ENCODE measurements around the gene TMC7.
"Not testable (repeated sequence)": the region's sequence is repeated elsewhere in the genome, so short reads cannot be mapped to it uniquely, and the experiment has no call there.

The TMC7 gene

DNA sequence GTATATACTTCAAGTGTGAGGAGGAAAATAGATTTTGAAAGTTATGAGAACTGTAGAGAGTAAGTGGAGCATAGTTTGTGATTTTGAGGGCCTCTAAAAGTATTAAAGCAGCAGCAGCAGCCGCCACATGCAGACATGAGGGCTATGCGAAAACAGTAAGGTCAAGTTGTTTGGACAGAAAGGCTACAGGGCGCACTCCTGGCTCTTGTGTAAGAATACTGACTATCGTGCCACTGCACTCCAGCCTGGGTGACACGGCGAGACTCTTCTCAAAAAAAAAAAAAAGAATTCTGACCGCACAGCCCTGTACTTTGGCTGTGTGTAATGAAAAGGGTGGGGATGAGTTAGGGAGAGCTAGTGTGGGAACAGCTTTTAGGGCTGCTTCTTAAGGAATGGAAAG lies 10.4 kb downstream of the TMC7 start:
- H3K36me3 ChIP-seq (ENCODE audit: low read length); H3K79me2 ChIP-seq (ENCODE audit: insufficient read depth, low read length); H2AFZ ChIP-seq (ENCODE audit: low read depth, low read length, severe bottlenecking); H3K4me3 ChIP-seq (ENCODE audit: insufficient read depth, low read length, poor library complexity, severe bottlenecking); H3K9ac ChIP-seq (ENCODE audit: low read length); H3K27me3 ChIP-seq (ENCODE audit: low read length); H3K9me3 ChIP-seq (ENCODE audit: insufficient read depth, low read length); H3K9me2 ChIP-seq (replicated peaks; ENCODE audit: insufficient read depth, low read length); H3F3A ChIP-seq (ENCODE audit: insufficient read depth); H3K27ac ChIP-seq (ENCODE audit: low read depth, low read length); H3K4me2 ChIP-seq (ENCODE audit: low read depth, low read length, poor library complexity, severe bottlenecking); H4K20me1 ChIP-seq (ENCODE audit: low read depth, low read length): not testable (repeated sequence)

DNA sequence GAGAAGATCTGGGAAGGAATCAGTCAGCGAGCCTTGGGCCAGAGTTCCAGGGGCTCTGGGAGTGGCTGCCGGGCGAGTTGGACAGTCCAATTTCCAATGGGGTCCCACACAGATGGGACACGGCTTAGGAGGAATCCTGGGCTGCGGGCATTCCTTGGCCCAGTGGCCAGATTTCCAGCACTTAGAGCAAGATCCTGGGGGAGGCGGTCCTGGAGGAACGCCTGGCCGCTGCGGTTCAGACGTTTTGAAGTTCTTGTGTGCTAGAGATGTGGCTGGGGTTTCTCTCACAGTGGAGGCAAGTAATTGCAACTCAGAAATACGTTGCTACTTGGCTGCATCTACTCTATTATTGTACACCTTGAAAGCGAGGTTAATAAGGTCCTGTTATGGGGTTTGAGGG lies 11.7 kb downstream of the TMC7 start:
- not testable (repeated sequence) for H3K9me3 ChIP-seq (ENCODE audit: insufficient read depth, low read length); H4K20me1 ChIP-seq (ENCODE audit: low read depth, low read length); H3K9ac ChIP-seq (ENCODE audit: low read length); H3K36me3 ChIP-seq (ENCODE audit: low read length); H3K27ac ChIP-seq (ENCODE audit: low read depth, low read length); H3K79me2 ChIP-seq (ENCODE audit: insufficient read depth, low read length); H3K4me3 ChIP-seq (ENCODE audit: insufficient read depth, low read length, poor library complexity, severe bottlenecking); H3K4me2 ChIP-seq (ENCODE audit: low read depth, low read length, poor library complexity, severe bottlenecking); H2AFZ ChIP-seq (ENCODE audit: low read depth, low read length, severe bottlenecking); H3F3A ChIP-seq (ENCODE audit: insufficient read depth); H3K27me3 ChIP-seq (ENCODE audit: low read length); H3K9me2 ChIP-seq (replicated peaks; ENCODE audit: insufficient read depth, low read length)

DNA sequence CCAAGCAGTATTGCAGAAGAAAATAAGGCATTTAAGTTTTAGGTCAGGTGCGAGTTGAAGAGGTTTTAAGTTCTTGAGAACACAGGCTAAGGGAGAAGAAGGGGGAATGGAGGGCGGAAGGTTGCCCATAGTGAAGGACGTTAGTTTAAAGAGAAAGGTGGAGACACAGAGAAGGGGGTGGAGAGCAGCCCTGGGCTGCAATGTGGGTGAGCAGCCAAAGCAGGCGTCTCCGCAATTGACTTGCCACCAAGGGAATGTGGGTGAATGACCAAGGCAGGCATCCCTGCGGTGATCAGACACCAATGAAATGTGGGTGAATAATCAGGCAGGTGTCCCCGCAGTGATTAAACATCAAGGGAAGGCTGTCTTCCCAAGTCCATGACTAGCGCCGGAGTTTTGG lies 12.8 kb downstream of the TMC7 start:
- not testable (repeated sequence) for H3K4me2 ChIP-seq (ENCODE audit: low read depth, low read length, poor library complexity, severe bottlenecking); H2AFZ ChIP-seq (ENCODE audit: low read depth, low read length, severe bottlenecking); H3K9me2 ChIP-seq (replicated peaks; ENCODE audit: insufficient read depth, low read length); H3K4me3 ChIP-seq (ENCODE audit: insufficient read depth, low read length, poor library complexity, severe bottlenecking); H3F3A ChIP-seq (ENCODE audit: insufficient read depth); H3K27ac ChIP-seq (ENCODE audit: low read depth, low read length); H3K9ac ChIP-seq (ENCODE audit: low read length); H3K36me3 ChIP-seq (ENCODE audit: low read length); H3K27me3 ChIP-seq (ENCODE audit: low read length); H3K9me3 ChIP-seq (ENCODE audit: insufficient read depth, low read length); H3K79me2 ChIP-seq (ENCODE audit: insufficient read depth, low read length); H4K20me1 ChIP-seq (ENCODE audit: low read depth, low read length)

DNA sequence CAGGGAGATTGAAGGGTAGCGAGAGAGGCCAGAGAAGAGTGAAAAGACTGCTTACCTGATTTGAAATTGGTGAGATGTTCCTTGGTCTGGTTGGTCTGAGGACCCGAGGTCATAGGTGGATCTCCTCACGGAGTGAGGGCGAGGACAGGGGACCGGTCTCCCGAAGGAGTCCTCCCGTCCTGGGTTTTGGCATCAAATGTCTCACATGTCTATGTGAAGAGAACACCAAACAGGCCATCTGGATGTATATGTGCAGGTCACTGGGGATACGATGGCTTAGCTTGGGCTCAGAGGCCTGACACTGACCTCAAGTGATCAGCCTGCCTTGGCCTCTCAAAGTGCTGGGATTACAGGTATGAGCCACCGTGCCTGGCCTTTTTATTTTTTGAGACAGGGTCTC lies 13.3 kb downstream of the TMC7 start:
- not testable (repeated sequence) for H3F3A ChIP-seq (ENCODE audit: insufficient read depth); H3K4me2 ChIP-seq (ENCODE audit: low read depth, low read length, poor library complexity, severe bottlenecking); H3K9me2 ChIP-seq (replicated peaks; ENCODE audit: insufficient read depth, low read length); H3K27me3 ChIP-seq (ENCODE audit: low read length); H2AFZ ChIP-seq (ENCODE audit: low read depth, low read length, severe bottlenecking); H4K20me1 ChIP-seq (ENCODE audit: low read depth, low read length); H3K9me3 ChIP-seq (ENCODE audit: insufficient read depth, low read length); H3K36me3 ChIP-seq (ENCODE audit: low read length); H3K79me2 ChIP-seq (ENCODE audit: insufficient read depth, low read length); H3K4me3 ChIP-seq (ENCODE audit: insufficient read depth, low read length, poor library complexity, severe bottlenecking); H3K9ac ChIP-seq (ENCODE audit: low read length); H3K27ac ChIP-seq (ENCODE audit: low read depth, low read length)

DNA sequence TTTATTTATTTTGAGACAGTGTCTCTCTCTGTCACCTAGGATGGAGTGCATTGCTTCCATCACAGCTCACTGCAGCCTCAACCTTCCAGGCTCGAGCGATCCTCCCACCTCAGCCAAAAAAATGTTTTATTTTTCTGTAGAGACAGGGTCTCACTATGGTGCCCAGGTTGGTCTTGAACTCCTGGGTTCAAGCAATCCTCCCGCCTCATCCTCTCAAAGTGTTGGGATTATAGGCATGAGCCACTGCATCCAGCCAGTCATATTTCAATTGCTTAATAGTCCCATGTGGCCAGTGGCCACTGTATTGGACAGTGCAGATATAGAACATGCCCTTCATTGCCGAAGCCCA lies 15.3 kb downstream of the TMC7 start:
- TF ChIP-seq EZH2phosphoT487 (conservative IDR thresholded peaks at IDR 0.05; ENCODE audit: low read length) (no peak), CTCF (IDR thresholded peaks at IDR 0.05; ENCODE audit: insufficient read depth, low read length, poor library complexity, severe bottlenecking) (no peak)
- Histone ChIP-seq H3K36me3 (ENCODE audit: low read length) (no peaks in the 10 kb centered on the region), H3K4me3 (ENCODE audit: insufficient read depth, low read length, poor library complexity, severe bottlenecking) (no peak overlapping the region), H3F3A (ENCODE audit: insufficient read depth) (no peaks in the 10 kb centered on the region), H3K4me2 (ENCODE audit: low read depth, low read length, poor library complexity, severe bottlenecking) (no peak overlapping the region), H3K27ac (ENCODE audit: low read depth, low read length) (no peak overlapping the region), H3K27me3 (ENCODE audit: low read length) (no peaks in the 10 kb centered on the region), H3K9ac (ENCODE audit: low read length) (no peak overlapping the region), H4K20me1 (ENCODE audit: low read depth, low read length) (no peaks in the 10 kb centered on the region), H3K9me3 (ENCODE audit: insufficient read depth, low read length) (no peaks in the 10 kb centered on the region), H3K79me2 (ENCODE audit: insufficient read depth, low read length) (no peaks in the 10 kb centered on the region), H2AFZ (ENCODE audit: low read depth, low read length, severe bottlenecking) (no peak overlapping the region), H3K9me2 (replicated peaks; ENCODE audit: insufficient read depth, low read length) (no peaks in the 10 kb centered on the region)

Measured in SU-DHL-6 (cell line).